GM21529 (cell line): ENCODE measurements around the gene CFI.

Source experiments
- ATAC-seq: cut with Tn5 transposase; IDR thresholded peaks from one replicate; pipeline ENCODE4 v1.9.1; 2021; ENCODE audit not compliant: unreplicated experiment

Gene CFI

DNA sequence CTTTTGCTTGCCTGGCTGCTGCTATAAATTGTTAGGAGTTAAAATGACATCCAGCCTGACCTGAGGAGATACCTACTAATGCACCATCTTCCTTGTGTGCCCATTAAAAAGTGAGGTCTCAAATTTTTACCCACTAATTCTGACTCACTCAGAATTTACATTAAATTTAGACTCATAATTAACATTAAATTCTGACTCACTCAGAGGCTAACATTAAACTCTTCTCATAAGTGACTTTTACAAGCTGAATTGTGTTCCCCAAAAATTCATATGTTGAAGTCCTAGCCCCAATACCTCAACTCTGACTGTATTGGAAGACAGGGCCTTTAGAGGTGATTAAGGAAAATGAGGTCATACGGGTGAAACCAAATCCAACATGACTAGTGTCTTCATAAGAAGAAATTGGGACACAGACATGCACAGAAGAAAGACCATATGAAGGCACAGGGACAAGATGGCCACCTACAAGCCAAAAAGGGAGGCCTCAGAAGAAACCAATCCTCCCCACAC is 110.3 kb downstream of the CFI start:
- ATAC-seq, result no peak
